HG03039 (cell line): ENCODE data around the gene ABCB6.

ENCODE experiments used
- ATAC-seq: cut with Tn5 transposase; IDR thresholded peaks from one replicate; pipeline ENCODE4 v1.9.1; 2021; ENCODE audit warnings: mild to moderate bottlenecking, moderate library complexity; ENCODE audit not compliant: unreplicated experiment

Gene ABCB6

DNA sequence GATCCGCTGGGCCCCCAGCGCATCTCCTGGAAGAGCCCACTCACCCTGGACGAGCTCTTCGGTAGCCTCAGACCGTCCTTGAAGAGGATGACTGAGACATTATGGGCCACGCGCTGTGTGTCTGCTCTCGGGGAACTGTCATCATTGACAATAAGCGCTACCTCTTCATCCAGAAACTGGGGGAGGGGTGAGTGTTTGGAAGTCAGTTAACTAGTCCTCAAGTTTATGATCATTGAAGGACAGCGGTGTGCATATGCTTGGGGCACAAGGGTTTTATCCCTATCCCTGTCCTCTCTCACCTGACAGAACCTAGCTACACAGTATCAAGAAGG is 27.1 kb upstream of the ABCB6 start:
- ATAC-seq, result no peak

DNA sequence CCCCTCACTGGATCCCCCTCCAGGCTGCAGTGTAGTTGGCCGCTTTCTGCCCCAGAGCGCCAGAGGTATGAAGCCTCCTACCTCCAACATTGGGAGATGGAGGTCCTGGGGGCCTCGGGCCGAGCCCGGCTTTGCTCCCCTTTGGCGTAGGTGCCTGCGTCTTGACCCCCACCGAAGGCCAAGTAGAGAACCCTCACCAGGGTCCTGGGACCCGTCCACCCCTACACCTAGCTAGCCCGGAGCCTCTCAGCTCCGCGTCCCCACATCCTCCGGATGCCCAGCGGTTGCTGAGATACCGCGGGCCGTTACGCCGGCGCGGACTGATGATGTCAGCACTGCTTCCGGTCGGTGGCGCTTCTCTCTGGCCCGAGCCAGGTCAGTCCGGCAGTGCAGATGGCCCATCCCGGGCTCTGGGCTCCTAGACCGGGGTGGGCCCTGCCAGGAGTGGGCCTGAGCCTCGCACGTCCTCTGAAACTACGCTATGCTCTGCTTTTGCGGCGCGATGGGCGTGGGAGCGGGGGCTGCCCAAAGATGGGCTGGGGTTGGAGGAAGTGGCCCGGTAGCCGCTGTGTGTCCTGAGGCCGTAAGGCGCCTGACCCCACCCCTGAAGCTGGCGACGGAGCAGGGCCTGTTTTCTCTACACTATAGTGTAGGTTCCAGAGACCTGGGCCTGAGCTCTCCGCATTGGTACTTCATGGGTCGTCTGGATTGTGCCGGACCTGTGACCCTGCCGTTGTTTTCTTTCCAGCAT is 26.6 kb upstream of the ABCB6 start, which contains the start of the genes GLB1L and STK16:
Gene GLB1L, minus strand, starts transcription at position 297 of the 751 bp plus-strand sequence. CDS start 1,871 bp downstream, outside the sequence.
Gene STK16, plus strand, starts transcription at position 332 of the 751 bp plus-strand sequence. CDS start 521 bp downstream, outside the sequence.
- peak; percentile 60 for ATAC-seq

DNA sequence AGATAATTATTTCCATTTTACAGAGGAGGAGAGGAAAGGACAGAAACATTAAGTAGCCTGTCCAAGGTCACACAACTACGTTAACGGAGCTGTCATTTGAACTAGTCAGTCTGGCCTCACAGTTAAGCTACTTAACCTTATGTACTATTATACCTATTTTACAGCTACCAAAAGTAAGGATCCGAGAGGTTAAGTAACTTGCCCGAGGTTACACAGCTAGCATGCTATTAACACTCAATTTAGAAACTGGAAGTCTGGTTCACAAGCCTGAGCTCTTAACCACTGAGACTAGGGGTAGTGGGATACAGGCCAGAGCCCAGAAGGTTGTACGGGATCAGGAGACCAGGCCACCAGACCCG is 26.0 kb upstream of the ABCB6 start:
- ATAC-seq, result no peak

DNA sequence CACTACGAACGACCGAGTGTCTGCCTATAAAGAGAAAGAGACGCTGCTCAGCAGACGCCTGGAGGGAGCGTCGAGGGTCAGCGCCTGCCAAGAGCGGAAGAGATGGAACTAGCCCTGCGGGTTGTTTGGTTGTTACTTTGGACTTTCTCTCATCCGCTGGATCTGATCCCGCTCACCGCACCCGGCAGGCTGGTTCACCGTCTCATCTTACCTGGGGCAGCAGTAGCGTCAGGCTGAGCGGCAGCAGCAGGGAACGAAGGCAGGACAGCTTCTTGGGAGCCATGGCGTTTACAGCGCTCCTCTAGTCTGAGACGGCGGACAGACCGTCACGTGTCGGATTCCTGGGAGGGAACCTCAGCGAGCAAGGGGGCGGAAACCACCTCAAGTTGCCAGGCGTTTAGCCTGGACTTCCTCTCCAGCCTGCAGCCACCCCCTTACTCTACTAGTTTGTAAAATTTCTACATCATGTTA is 24.6 kb upstream of the ABCB6 start:
- no peak for ATAC-seq

DNA sequence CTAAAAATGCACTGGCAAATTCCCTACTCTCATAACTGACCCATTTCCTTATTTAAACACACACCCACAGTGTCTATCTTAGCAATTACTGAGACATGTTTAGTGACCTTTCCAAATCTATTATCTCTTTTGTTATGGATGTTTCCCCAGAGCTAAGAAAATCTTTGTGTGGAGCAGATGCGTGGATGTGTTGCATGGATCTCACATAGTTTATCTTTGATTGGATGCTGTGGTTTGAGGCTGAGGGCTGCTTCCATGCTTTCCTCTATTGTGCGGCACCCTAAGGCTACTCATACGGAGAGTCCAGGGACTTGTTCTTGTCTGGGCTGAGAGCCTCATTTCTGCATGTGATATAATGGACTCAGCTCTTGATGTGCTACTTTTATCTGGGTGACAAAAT is 15.6 kb upstream of the ABCB6 start:
- no peak for ATAC-seq

DNA sequence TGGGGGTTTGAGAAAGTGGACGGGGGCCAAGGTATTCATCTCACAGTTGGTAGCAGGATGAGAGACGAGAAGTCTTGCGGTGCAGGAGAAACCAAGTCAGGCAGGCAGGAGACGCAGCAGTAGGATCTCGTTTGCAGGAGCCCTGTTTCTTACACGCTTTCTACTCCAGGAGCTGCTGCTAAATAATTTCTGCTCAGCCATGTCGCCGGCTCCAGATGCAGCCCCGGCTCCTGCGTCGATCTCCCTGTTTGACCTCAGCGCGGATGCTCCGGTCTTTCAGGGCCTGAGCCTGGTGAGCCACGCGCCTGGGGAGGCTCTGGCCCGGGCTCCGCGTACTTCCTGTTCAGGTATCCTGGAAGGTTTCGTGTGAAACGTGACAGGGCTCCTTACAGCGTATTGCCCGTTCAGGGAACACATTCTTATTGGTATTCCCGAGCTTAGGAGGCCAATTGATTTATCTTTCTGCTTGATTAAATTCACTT is 11.3 kb upstream of the ABCB6 start:
- no peak for ATAC-seq

DNA sequence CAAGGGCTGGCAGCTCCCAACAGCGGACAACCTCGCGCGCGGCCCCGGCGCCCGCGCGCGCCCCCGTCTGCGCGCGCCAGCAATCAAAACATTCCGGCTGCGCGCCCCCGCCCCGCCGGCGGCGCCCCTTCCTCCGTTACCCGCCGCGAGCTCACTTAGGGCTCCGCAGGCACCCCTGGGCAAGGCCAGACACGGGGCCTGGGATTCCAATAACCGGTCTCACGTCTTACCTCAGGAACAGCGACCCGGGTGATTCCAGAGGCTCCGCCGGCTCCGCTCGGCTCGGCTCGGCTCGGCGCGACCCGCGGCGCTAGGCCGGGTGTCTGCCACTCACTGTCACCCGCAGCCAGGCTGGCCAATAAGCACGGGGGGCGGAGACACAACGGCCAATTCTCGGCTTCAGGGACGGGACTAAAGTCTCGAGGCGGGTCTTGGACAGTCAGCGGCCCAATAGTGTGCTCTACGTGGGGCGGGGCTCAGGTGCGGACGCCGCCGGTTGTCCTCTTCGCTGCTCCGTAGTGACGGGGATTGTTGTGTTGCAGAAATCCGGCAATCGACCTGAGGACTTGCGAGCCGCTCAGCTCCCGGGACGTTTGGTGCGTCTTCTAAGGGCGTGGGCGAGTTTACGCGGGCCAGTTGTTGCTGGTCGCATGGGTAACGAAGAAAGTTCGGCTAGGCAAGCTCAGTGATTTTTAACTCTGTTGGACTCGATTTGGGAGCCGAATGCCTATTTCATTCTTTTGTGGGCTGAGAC is 10.7 kb upstream of the ABCB6 start, which contains the start of the genes ANKZF1 and ATG9A:
Gene ANKZF1, plus strand, starts transcription at position 502 of the 754 bp plus-strand sequence. CDS start 452 bp downstream, outside the sequence.
Gene ATG9A, minus strand, starts transcription at position 332 of the 754 bp plus-strand sequence. CDS start 1,612 bp downstream, outside the sequence.
- peak; percentile 93 for ATAC-seq

DNA sequence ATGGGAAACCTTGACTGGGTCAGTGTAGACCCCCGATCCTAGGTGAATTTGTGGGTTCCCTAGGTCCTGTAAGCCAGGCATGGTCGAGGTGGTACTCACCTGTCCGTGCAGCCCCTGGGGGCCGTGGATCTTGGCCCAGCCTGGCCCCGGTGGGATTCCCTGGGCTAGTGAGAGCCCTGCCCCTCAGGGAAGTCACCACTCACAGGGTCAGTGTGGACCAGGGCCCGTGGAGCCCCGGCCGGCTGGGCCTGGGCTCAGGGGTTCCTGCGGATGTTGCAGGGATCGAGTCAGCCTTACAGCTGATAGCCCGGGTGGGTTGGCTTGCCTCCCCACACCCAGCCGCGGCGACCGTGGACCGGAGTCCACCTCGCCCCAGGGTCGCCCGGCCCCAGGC is 10.2 kb upstream of the ABCB6 start:
- ATAC-seq, result peak; percentile 14

DNA sequence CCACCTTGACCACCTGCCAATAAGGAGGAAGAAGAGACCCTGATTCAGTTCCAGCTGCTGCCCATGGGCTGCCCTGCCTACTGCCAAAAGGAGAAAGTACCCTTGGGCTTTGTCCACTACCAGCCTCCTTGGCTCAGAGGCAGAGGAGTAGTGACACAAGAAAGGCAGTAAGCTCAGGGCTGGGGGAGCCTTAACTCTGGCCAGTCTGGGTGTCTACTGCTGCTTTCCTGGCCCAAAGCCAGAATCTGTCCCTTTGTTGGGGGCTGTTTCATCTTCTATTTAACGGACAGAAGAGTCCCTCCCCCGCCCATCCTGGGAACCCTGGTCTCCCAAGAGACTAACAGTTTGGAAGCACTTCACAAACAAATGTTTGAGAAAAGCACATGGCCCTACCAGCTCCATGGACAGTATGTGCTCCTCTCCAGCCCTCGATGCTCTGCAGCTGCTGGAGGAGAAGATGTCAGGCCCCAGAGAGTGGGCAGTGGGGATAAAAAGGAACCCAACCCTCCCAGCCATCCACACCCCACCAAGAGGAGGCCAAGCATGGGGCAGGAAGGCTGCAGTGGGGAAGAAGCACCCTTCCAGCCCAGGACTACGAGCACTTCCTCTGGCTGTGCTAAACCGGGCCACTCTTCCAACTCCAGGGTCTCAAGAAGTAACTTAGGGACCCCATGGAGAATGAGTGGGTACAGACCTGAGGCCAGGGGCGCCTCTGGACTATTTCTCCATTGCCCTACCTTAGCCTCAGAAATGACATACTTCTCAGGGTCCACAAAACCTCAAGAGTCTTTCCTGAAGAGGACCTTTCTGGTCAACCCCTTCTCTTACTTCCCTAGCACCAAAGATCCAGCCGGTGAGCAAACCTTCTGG is 9.5 kb upstream of the ABCB6 start:
- no peak for ATAC-seq

DNA sequence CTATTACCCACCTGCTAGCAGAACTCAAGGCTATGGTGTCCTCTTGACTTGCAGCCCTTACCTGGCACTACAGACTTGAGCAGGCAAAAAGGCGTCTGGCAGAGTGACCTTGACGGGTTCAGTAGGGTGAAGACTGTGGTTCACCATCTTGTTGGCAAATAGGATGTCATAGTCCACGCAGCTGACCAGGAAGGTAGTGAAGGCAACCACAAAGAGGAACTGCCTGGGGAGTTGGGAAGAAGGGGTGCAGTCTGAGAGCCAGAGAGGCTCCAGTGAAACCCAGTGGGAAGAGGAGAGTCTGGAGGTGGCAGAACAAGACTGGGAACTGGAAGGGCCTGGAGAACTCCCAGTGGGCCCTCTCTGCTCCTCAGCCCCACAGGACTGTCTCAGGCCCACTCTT is 6.6 kb upstream of the ABCB6 start:
- ATAC-seq, result no peak

DNA sequence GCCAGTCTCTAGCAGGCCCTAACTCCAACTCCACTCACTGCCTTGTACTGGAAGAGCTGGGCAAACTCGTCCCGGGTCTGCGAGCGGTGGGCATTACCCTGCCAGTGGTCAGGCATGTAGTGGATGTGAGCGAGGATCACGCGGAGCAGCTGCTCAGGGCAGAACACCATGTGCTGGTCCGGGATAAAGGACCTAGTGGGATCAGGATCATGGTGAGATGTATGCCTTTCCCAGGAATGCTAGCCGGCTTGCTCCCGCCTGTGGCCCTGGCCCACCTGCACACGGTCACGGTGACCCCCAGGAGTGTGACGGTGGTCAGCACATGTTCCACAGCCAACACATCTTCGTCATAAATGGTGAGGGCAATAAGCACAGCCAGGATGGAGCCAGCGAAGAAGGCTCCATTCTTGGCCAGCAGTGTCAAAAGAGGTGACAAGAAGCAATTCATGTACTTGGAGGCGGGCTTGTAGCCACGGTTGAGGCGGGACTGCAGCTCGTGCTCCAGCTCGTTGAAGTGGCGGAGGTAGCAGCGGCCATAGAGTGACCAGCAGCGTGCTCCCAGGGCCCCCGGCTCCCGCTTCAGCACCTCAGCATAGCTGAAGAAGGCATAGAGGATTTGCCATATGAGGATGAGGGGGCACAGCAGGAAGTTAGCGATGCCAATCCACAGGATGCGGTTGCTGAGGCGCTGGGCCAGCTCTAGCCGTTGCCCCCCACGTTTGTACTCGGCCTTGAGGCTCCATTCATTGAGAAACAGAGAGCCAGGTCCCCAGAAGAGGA is 5.3 kb upstream of the ABCB6 start:
- ATAC-seq, result no peak

DNA sequence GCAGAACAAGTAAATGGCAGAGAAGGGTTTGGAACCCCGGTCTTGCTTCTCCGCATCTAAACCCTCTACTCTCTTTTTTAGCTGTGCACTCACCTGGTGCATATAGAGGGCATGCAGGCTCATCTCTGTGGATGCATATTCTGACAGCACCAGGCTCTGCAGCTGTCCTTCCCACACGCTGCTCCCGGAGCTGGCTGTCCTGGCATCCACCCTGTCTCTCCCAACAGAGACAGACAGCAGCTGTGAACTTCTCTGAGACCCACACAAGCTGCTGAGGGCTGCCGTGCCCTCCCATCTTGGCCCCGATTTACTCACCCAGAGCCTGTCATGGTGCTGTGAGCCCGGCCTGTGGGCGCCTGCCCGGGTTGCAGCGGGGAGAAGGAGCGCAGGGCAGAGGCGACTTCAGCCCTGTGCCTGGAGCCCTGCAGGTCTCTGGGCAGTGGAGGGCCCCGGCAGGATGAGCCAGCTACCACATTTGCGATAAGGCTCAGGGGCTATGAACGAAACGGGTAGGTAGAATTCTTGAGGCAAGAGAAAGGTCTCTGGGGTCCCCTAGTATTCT is 3.3 kb upstream of the ABCB6 start:
- no peak for ATAC-seq

DNA sequence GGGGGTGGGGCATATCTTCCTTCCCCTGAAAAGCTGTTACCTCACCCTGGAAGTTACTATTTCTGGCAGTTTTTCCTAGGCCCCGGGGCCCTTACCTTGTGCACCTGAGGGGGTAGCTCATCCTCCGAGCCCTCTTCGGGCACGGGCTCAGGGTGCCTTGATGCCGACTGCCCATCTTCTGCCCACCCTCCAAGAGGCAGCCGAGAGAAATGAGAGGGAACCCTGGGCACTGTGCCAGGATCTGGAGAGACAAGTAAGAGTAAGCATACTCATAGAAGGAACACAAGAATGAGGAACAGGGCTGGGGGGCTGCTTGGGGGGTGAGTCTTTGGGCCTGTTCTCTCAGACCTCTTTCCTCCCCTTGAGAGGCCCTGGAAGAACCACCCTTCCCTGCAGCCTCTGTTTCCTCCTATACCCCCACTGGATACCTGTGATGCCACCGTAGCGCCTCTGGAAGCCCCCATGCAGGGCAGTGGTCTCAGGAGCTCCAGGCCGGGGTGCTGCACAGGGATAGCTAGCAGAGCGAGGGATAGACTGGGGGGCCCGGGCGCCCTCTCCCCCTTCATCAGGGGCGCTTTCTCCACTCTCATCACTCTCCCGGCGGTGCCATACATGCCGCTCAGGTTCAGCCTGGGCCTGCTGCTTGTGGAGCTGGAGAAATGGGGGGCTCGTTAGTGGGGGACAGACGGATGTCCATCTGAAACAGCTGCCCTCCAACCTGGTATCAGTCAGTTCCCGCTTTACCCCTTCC is 2.1 kb upstream of the ABCB6 start:
- no peak for ATAC-seq

DNA sequence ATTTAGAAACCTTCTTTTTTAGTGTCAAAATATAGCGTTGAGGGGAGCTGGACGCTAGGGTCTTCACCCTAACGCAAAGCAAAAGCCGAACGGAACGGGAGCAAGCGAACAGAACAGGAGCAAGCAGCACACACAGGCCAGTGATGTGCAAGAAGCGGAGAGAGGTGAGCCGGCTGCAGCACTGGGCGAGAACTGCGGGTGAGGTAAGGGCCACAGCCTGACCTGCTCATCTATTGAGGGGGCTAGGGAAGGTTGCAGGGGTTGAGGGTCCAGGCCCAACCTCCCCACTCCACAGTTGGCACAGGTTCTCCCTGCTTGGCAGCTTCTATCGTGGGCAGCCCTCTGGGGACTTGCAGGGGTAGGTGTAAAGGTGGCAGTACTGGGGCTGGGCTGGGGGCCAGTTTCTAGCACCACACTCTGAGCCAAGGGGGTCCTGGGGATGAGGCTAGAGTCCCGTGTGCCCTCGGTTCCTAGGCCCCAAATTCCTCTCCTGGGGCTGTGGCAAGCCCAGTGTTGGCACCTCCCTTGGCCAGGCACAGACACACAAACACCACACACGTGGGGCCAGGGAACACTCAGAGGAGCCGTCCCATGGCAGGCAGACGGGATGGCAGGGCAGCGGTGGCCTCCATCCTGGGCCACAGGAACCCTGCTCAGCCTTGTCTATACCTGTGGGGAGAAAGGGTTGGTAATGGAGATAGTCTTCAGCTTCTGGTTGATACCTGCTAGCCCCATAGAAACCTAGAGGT is 1.2 kb upstream of the ABCB6 start:
- no peak for ATAC-seq

DNA sequence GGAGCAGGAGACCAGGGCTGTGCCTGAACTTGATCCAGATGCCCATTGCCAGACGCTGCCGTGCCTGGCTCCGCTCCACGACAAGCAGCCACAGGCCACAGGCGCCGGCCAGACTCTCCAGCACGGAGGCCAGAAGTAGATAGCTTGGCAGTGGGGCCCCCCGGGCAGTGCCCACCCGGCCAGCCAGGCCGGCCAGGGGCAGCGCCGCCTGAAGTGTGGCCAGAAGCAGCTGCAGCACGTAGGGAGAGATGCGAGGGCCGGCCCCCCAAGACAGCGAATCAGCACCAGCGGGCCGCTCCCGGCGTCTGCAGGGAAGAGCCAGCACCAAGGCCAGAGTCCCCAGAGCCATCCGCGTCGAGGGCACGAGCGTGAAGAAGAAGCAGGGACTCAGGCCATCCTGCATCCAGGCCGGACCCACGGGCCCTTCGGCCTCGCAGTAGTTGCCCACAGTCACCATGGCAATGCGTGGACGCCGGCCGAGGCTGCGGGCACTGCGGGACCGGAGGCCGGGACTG is 484 bp downstream of the ABCB6 start:
- ATAC-seq, result peak; percentile 11

DNA sequence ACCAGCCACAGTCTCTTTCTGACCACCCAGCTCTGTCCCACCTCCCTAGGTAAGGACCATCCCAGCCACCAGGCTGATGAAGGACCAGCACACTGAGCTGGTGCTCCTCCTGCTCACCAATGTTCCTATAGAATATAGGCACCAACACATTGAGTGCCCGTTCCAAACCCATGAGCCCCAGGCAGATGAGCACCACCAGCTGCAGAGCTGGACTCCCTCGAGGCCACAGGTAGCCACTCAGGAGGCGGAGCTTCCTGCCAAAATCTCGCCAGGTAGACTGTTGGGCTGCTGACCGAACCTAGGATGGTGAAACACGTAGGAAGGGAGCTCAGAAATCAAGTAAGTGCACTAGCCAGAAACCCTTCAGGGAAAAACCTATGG is 2.2 kb downstream of the ABCB6 start:
- ATAC-seq, result no peak

DNA sequence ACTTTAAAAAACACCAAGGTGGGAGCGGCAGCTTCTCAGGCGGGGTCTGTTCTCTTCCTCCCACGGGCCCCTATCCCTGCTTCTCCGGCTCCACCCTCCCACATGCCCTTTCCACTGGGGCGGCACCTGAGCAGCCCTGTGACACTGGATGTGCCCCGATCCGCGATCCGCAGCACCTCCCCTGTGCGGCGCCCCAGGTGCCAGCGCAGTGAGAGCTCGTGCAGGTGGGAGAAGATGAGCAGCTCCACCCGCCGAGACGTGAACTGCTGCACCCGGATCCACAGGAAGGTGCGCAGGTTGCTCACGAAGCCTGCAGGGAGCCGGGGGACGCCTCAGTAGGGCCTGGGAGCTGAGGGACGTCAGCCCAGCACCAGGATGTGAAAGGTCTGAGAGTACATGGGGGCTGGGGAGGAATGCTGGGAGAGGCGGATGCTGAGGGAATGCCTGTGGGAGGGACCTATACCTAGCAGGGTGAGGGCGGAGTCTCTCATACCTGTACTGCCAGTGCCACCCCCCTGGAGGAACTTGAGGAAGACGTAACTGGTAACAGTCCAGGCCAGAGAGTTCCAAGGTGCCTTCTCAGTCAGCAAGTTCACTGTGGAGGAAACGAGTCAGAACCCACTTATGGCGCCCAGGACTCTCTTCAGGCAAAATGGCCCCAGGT is 2.8 kb downstream of the ABCB6 start:
- ATAC-seq, result no peak

DNA sequence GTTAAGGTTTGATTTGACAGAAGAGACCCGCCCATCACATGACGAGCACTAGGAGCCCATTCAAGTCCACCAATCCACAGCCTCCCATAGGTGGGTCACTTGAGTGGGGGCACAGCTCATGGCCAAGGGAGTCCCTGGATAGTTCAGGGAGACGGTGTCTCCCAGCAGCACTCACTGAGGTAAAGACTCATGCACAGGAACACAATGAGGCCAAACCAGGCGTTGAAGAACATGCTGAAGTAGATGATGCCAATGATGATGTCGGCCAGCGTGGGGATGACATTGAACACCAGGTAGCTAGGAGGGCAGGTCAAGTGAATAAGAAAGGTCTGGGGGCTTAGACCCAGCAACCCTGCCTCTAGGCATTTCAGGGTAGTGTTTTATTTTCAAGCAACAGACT is 4.0 kb downstream of the ABCB6 start:
- ATAC-seq, result no peak
